ENCODE results near the gene ATXN10. TPM values are rescaled to one million over a fixed set of nuclear protein-coding genes. Genes with fewer than 3 reads are reported as not detected.

Gene ATXN10
- total and polyA plus RNA-seq, 2 donors (not counting 1 experiment from before 2014, with no cell fraction given), result 164 to 350 TPM

GRCh38 chr22:45788522-45788921 is 116.9 kb downstream of the ATXN10 start:
- no peak for DNase-seq (ENCODE audit: low read depth in 2 of 2)
- no peak overlapping the region for H3K9ac ChIP-seq (ENCODE audit: insufficient read depth, low read length)
- no peak overlapping the region for H2AFZ ChIP-seq (ENCODE audit: low read length)
- peaks cover 18% of the 10 kb centered on the region for H3K4me1 ChIP-seq (ENCODE audit: control insufficient read depth, extremely low read depth, insufficient read depth, low read length)
- TF ChIP-seq EZH2 (IDR thresholded peaks at IDR 0.05; ENCODE audit: low read length, missing control alignments), result no peak
- TF ChIP-seq CTCF (conservative IDR thresholded peaks at IDR 0.05 in 1 of 2, IDR thresholded peaks at IDR 0.05 in 1 of 2; ENCODE audit: low read depth in 1 of 2, low read length in 2 of 2), result no peak
- no peaks in the 10 kb centered on the region for H3K27me3 ChIP-seq (ENCODE audit: control insufficient read depth, insufficient read depth, low read length)
- H3K4me2 ChIP-seq (ENCODE audit: extremely low read depth, insufficient read depth, low read length), result no peak overlapping the region
- H4K20me1 ChIP-seq (ENCODE audit: control insufficient read depth, extremely low read depth, insufficient read depth, low read length), result no peaks in the 10 kb centered on the region
- no peak overlapping the region for H3K27ac ChIP-seq (ENCODE audit: insufficient read depth, low read length)
- H3K4me3 ChIP-seq (replicated peaks in 1 of 4; ENCODE audit: control extremely low read depth in 1 of 4, insufficient read depth in 1 of 4, low read depth in 3 of 4, low read length in 4 of 4), result no peak overlapping the region
- peaks cover under 1% of the 10 kb centered on the region for H3K36me3 ChIP-seq (ENCODE audit: control insufficient read depth, insufficient read depth, low read length)
- peaks cover 2% of the 10 kb centered on the region for H3K79me2 ChIP-seq (ENCODE audit: control insufficient read depth, insufficient read depth, low read length)
- H3K9me3 ChIP-seq (ENCODE audit: control insufficient read depth, insufficient read depth, low read depth, low read length), result no peaks in the 10 kb centered on the region

- Histone ChIP-seq H3K36me3 (ENCODE audit: control insufficient read depth, insufficient read depth, low read length) (peaks cover 2% of the 10 kb centered on the region), H3K4me2 (ENCODE audit: extremely low read depth, insufficient read depth, low read length) (no peak overlapping the region), H4K20me1 (ENCODE audit: control insufficient read depth, extremely low read depth, insufficient read depth, low read length) (no peaks in the 10 kb centered on the region), H3K27me3 (ENCODE audit: control insufficient read depth, insufficient read depth, low read length) (no peaks in the 10 kb centered on the region), H3K27ac (ENCODE audit: insufficient read depth, low read length) (no peak overlapping the region), H2AFZ (ENCODE audit: low read length) (no peak overlapping the region), H3K9ac (ENCODE audit: insufficient read depth, low read length) (no peak overlapping the region), H3K79me2 (ENCODE audit: control insufficient read depth, insufficient read depth, low read length) (peaks cover 2% of the 10 kb centered on the region), H3K9me3 (ENCODE audit: control insufficient read depth, insufficient read depth, low read depth, low read length) (no peaks in the 10 kb centered on the region), H3K4me1 (ENCODE audit: control insufficient read depth, extremely low read depth, insufficient read depth, low read length) (peaks cover 11% of the 10 kb centered on the region), H3K4me3 (replicated peaks in 1 of 4; ENCODE audit: control extremely low read depth in 1 of 4, insufficient read depth in 1 of 4, low read depth in 3 of 4, low read length in 4 of 4) (no peak overlapping the region)
- TF ChIP-seq CTCF (conservative IDR thresholded peaks at IDR 0.05 in 1 of 2, IDR thresholded peaks at IDR 0.05 in 1 of 2; ENCODE audit: low read depth in 1 of 2, low read length in 2 of 2) (no peak), EZH2 (IDR thresholded peaks at IDR 0.05; ENCODE audit: low read length, missing control alignments) (no peak)
- no peak for DNase-seq (ENCODE audit: low read depth in 2 of 2)
Observed at GRCh38 chr22:45790401-45790800, 118.8 kb downstream of the ATXN10 start.

- no peak overlapping the region for H3K4me3 ChIP-seq (replicated peaks in 1 of 4; ENCODE audit: control extremely low read depth in 1 of 4, insufficient read depth in 1 of 4, low read depth in 3 of 4, low read length in 4 of 4)
- no peaks in the 10 kb centered on the region for H3K27me3 ChIP-seq (ENCODE audit: control insufficient read depth, insufficient read depth, low read length)
- H2AFZ ChIP-seq (ENCODE audit: low read length), result no peak overlapping the region
- TF ChIP-seq EZH2 (IDR thresholded peaks at IDR 0.05; ENCODE audit: low read length, missing control alignments) (no peak), CTCF (conservative IDR thresholded peaks at IDR 0.05 in 1 of 2, IDR thresholded peaks at IDR 0.05 in 1 of 2; ENCODE audit: low read depth in 1 of 2, low read length in 2 of 2) (no peak)
- H3K79me2 ChIP-seq (ENCODE audit: control insufficient read depth, insufficient read depth, low read length), result no peaks in the 10 kb centered on the region
- H3K4me2 ChIP-seq (ENCODE audit: extremely low read depth, insufficient read depth, low read length), result no peak overlapping the region
- H3K36me3 ChIP-seq (ENCODE audit: control insufficient read depth, insufficient read depth, low read length), result peaks cover 2% of the 10 kb centered on the region
- DNase-seq (ENCODE audit: low read depth in 2 of 2), result no peak
- no peaks in the 10 kb centered on the region for H4K20me1 ChIP-seq (ENCODE audit: control insufficient read depth, extremely low read depth, insufficient read depth, low read length)
- no peak overlapping the region for H3K9ac ChIP-seq (ENCODE audit: insufficient read depth, low read length)
- no peaks in the 10 kb centered on the region for H3K9me3 ChIP-seq (ENCODE audit: control insufficient read depth, insufficient read depth, low read depth, low read length)
- no peak overlapping the region for H3K27ac ChIP-seq (ENCODE audit: insufficient read depth, low read length)
- H3K4me1 ChIP-seq (ENCODE audit: control insufficient read depth, extremely low read depth, insufficient read depth, low read length), result no peaks in the 10 kb centered on the region
Observed at GRCh38 chr22:45793161-45793560, 121.5 kb downstream of the ATXN10 start.

All from fibroblast of lung (primary cell).